GM12801 (cell line): ENCODE data around the gene TEK.

Experiments used
- CTCF ChIP-seq: IDR thresholded peaks from one replicate; pipeline ENCODE4 v1.5.1; 2011; ENCODE audit warnings: control low read depth; ENCODE audit not compliant: insufficient read length; ENCODE audit errors: extremely low read depth

The TEK gene

DNA sequence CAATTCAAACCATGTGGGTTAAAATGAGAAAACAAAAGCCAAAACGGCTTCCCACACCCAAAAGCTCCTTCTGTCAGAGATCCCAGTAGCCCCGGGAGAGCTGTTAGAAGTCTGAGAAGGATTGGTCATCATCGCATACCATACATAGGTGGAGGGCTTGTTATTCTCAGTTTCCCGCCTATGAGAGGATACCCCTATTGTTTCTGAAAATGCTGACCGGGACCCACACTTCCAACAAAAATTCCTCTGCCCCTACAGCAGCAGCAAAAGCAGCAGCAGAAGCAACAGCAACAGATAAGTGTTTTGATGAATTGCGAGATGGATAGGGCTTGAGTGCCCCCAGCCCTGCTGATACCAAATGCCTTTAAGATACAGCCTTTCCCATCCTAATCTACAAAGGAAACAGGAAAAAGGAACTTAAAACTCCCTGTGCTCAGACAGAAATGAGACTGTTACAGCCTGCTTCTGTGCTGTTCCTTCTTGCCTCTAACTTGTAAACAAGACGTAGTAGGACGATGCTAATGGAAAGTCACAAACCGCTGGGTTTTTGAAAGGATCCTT lies at the start of gene TEK:
TEK (plus strand) TSS at position 245 of the 561 bp plus-strand sequence. CDS start 366 bp downstream, outside the sequence.
- TF ChIP-seq CTCF = no peak

DNA sequence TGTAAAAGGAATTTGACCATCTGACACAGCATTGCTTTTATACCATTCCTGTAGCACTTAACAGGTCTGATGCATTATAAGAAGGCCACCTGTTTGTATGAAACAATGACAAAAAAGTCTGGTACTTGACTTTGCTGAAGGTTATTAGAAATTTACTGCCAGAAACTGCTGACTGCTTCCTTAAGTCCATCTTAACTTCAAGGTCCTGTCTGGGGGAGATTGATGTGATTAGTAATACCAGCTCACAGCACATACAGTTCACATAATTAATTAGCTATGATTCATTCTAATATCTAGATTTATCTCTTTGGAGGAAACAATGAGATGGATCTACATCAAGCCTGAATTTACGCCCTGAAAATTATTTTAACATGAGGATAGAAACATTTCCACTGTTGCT lies 49.6 kb upstream of the TEK start:
- no peak for TF ChIP-seq CTCF

DNA sequence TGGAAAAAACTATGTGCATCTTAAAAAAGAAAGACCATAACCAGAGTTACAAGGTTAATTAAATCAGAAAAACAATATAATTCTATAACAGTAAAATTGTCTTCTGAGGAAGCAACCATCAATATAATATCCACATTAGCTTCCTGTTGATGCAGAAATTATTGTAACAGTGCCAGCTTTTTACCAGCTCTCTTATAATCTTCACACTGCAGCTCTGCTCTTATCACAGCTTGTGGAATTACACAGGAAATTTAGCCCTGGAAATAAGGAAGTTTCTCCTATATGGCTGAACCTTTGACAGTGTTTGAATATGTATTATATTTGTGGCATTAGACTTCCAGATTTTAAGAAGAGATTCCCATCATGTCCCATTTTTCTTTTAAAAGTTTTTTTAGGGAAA lies 49.1 kb upstream of the TEK start:
- TF ChIP-seq CTCF = no peak

- no peak for TF ChIP-seq CTCF
Observed at GRCh38 chr9:27065288-27065687, 43.7 kb upstream of the TEK start.

DNA sequence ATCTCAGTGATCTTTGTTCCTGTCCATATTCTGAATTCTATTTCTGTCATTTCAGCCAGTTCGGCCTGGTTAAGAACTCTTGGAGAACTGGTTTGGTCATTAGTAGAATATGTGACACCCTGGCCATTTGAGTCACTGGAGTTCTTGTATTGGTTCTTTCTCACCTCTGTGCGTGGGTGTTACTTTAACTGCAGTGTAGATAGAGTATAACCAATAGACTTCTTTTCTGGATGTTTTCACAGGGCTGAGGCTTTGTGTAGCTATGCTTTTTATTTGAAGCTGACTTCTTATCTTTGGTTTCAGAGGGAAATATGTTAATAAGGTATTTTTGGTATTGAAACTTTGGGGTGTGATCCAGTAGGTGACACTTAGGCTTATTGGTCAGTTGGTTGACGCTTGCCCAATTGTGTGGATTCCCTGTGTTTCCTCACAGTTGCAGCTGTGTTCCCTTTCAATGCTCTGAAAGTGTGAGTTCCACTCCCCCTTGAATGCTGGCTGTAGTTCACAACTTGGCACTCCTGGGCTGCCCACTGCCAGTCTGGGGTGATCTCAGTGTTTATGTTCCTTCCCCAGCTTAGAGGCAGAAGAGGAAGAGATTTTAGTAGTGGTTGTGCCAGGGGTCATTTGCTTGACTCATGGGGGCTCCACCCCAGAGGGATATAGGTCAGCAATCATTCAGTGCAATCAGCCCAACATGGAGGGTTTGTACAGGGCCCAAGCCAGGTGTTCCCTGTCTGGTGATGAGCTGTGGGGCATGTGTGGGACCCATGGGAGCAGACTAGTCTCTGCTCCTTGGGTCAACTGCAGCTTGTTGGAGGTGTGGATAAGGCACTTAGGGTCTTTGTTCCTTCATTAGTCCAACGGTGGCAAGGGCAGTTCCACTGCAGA lies 34.9 kb upstream of the TEK start:
- no peak for TF ChIP-seq CTCF

DNA sequence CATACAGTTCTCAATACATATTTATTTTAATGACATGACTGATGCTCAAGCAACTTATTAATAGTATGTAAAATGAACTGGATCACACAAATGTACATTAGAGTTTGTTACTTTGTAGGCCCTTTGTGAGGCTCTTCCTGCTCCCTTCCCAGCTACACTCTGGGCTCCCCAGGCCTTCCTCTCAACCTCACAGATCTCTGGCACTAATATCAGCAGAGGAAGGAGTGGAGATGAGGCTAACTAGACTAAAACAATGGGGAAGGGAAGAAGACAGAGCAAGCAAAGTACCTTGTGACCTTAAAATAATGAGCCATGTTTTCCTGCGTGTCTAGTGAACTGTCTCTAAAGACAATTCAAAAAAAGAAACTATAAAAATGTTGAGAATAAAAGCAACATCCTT lies 30.3 kb upstream of the TEK start:
- TF ChIP-seq CTCF = no peak

- TF ChIP-seq CTCF = no peak
Observed at GRCh38 chr9:27085456-27085855, 23.6 kb upstream of the TEK start.
